ENCODE results near the gene RAD9A. TPM values are rescaled to one million over a fixed set of nuclear protein-coding genes. Genes with fewer than 3 reads are reported as not detected.
A peak's percentile ranks its signal among the peaks of the same experiment; 100 is the strongest.
"Not testable (repeated sequence)": the region's sequence is repeated elsewhere in the genome, so short reads cannot be mapped to it uniquely, and the experiment has no call there.

Gene RAD9A
- total RNA-seq, 2 experiments from 2014 or later: 28.8 to 30.0 TPM

GRCh38 chr11:67420147-67420645 is 28.4 kb downstream of the RAD9A start:
- Mint-ChIP-seq H3K4me1 (peaks cover 50% of the 10 kb centered on the region), H3K9me3 (ENCODE audit: low read depth) (no peaks in the 10 kb centered on the region), H3K4me3 (peak overlapping the region; percentile 76), H3K27ac (peak overlapping the region; percentile 78), H3K36me3 (ENCODE audit: low read depth) (no peaks in the 10 kb centered on the region), H3K27me3 (no peaks in the 10 kb centered on the region)
- ATAC-seq (no peak), DNase-seq (no peak)
- CTCF ChIA-PET: interaction anchor here (0.6 to 4.0 kb wide), 6 partner anchors 11 to 40 kb away, joined by 3 to 34 read pairs (median 4); partner anchors contain the start of genes PPP1CA, PTPRCAP and TBC1D10C
- intact Hi-C loops (cut with DNase I, micrococcal nuclease): loop anchor here in 1 of 2 experiments (2.0 kb wide), 1 partner anchor 17 kb away; the partner anchor contains the start of gene PTPRCAP
- POLR2A ChIA-PET: interaction anchor here (3.0 kb wide), 1 partner anchor 16 kb away, joined by 14 read pairs; the partner anchor contains the start of gene TBC1D10C

- CTCF ChIA-PET: interaction anchor here (0.6 to 4.0 kb wide), 6 partner anchors 12 to 40 kb away, joined by 3 to 34 read pairs (median 4); partner anchors contain the start of genes PPP1CA, PTPRCAP and TBC1D10C
- H3K4me3 Mint-ChIP-seq: peak overlapping the region; percentile 76
- no peaks in the 10 kb centered on the region for H3K9me3 Mint-ChIP-seq (ENCODE audit: low read depth)
- ATAC-seq: peak; percentile 92
- peaks cover 49% of the 10 kb centered on the region for H3K4me1 Mint-ChIP-seq
- H3K27me3 Mint-ChIP-seq: no peaks in the 10 kb centered on the region
- intact Hi-C loops (cut with DNase I, micrococcal nuclease): loop anchor here (1.0 to 2.0 kb wide), 9 partner anchors 16 to 384 kb away; partner anchors contain the start of genes AIP (in 1 of the 2), PTPRCAP (in 1 of the 2), RAD9A (in 1 of the 2) and TMEM134 (in 1 of the 2)
- DNase-seq: peak; percentile 99
- peak overlapping the region; percentile 84 for H3K27ac Mint-ChIP-seq
- no peaks in the 10 kb centered on the region for H3K36me3 Mint-ChIP-seq (ENCODE audit: low read depth)
- POLR2A ChIA-PET: interaction anchor here (3.0 kb wide), 1 partner anchor 16 kb away, joined by 14 read pairs; the partner anchor contains the start of gene TBC1D10C
Observed at GRCh38 chr11:67420646-67421429, 29.1 kb downstream of the RAD9A start.

DNA sequence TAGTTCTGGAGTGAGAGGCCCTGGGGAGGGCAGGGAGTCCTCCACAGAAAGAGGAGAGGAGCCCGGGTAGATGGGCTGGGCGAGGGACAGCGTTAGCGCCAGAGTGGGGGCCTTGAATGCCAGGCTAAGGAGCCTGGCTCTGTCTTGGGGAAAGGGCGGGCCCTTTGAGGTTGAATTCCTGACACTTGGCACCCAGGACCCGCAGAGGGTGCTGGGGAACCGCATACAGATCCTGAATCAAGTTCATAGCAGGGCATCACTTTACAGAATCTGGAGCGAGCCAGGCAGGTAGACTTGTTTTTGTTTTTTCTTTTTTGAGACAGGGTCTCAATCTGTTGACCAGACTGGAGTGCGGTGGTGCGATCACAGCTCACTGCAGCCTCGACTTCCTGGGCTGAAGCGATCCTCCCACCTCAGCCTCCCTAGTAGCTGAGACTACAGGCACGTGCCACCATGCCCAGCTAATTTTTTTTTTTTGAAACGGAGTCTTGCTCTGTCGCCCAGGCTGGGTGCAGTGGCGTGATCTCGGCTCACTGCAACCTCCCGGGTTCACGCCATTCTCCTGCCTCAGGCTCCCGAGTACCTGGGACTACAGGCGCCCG is 29.7 kb downstream of the RAD9A start:
- ATAC-seq (no peak), DNase-seq (no peak)
- CTCF ChIA-PET: interaction anchor here (1.2 to 4.0 kb wide), 2 partner anchors 19 to 41 kb away, joined by 3 to 34 read pairs; partner anchors contain the start of genes PPP1CA and TBC1D10C
- peak overlapping the region; percentile 84 for H3K27ac Mint-ChIP-seq
- intact Hi-C loops (cut with DNase I, micrococcal nuclease): loop anchor here (1.0 to 2.0 kb wide), 9 partner anchors 15 to 384 kb away; partner anchors contain the start of genes AIP (in 1 of the 2), PTPRCAP (in 1 of the 2), RAD9A (in 1 of the 2) and TMEM134 (in 1 of the 2)
- H3K36me3 Mint-ChIP-seq (ENCODE audit: low read depth): no peaks in the 10 kb centered on the region
- no peaks in the 10 kb centered on the region for H3K27me3 Mint-ChIP-seq
- H3K4me1 Mint-ChIP-seq: peaks cover 43% of the 10 kb centered on the region
- POLR2A ChIA-PET: no interaction called here
- no peaks in the 10 kb centered on the region for H3K9me3 Mint-ChIP-seq (ENCODE audit: low read depth)
- H3K4me3 Mint-ChIP-seq: peak overlapping the region; percentile 76

GRCh38 chr11:67422891-67423290 is 31.1 kb downstream of the RAD9A start:
- H3K27me3 Mint-ChIP-seq: no peaks in the 10 kb centered on the region
- CTCF ChIA-PET: interaction anchor here (0.6 to 1.5 kb wide), 3 partner anchors 9 to 60 kb away, joined by 3 to 7 read pairs (median 3); partner anchors contain the start of gene PPP1CA
- ATAC-seq (no peak), DNase-seq (no peak)
- H3K4me3 Mint-ChIP-seq: no peak overlapping the region
- POLR2A ChIA-PET: no interaction called here
- H3K4me1 Mint-ChIP-seq: peaks cover 40% of the 10 kb centered on the region
- no peaks in the 10 kb centered on the region for H3K36me3 Mint-ChIP-seq (ENCODE audit: low read depth)
- no peaks in the 10 kb centered on the region for H3K9me3 Mint-ChIP-seq (ENCODE audit: low read depth)
- intact Hi-C loops (cut with DNase I, micrococcal nuclease): no loop called here
- H3K27ac Mint-ChIP-seq: peak overlapping the region; percentile 6

GRCh38 chr11:67423466-67423865 is 31.7 kb downstream of the RAD9A start:
- ChIA-PET POLR2A (no interaction called here), CTCF (interaction anchor here (0.7 to 1.5 kb wide), 3 partner anchors 10 to 71 kb away, joined by 3 to 7 read pairs (median 3); partner anchors contain the start of gene PPP1CA)
- Mint-ChIP-seq H3K27ac (no peak overlapping the region), H3K4me3 (no peak overlapping the region), H3K9me3 (ENCODE audit: low read depth) (no peaks in the 10 kb centered on the region), H3K4me1 (peaks cover 34% of the 10 kb centered on the region), H3K36me3 (ENCODE audit: low read depth) (no peaks in the 10 kb centered on the region), H3K27me3 (no peaks in the 10 kb centered on the region)
- ATAC-seq: no peak
- no peak for DNase-seq
- intact Hi-C loops (cut with DNase I, micrococcal nuclease): no loop called here

DNA sequence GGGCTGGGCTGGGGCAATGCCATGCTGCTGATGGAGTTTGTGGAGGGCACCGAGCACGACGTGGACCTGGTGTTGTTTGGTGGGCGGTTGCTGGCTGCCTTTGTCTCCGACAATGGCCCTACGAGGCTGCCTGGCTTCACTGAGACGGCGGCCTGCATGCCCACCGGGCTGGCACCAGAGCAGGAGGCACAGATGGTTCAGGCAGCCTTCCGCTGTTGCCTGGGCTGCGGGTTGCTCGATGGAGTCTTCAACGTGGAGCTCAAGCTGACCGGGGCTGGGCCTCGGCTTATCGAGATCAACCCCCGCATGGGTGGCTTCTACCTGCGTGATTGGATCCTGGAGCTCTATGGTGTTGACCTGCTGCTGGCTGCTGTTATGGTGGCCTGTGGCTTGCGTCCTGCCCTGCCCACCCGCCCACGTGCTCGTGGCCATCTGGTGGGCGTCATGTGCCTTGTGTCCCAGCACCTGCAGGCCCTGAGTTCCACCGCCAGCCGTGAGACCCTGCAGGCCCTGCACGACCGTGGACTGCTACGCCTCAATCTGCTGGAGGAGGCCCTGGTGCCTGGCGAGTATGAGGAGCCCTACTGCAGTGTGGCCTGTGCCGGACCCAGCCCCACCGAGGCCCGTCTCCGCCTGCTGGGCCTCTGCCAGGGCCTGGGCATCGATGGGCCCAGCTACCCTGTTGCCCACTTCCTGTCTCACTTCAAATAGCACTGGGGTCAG is 32.3 kb downstream of the RAD9A start:
- Mint-ChIP-seq H3K4me3 (no peak overlapping the region), H3K4me1 (peaks cover 29% of the 10 kb centered on the region), H3K27ac (no peak overlapping the region), H3K9me3 (ENCODE audit: low read depth) (no peaks in the 10 kb centered on the region), H3K36me3 (ENCODE audit: low read depth) (peaks cover 2% of the 10 kb centered on the region), H3K27me3 (no peaks in the 10 kb centered on the region)
- ChIA-PET POLR2A (no interaction called here), CTCF (interaction anchor here (0.7 to 1.5 kb wide), 3 partner anchors 9 to 72 kb away, joined by 3 to 7 read pairs (median 3); partner anchors contain the start of gene PPP1CA)
- ATAC-seq (no peak), DNase-seq (no peak)
- intact Hi-C loops (cut with DNase I, micrococcal nuclease): no loop called here

- CTCF ChIA-PET: interaction anchor here (1.0 to 2.0 kb wide), 2 partner anchors 25 to 41 kb away, joined by 3 to 7 read pairs; partner anchors contain the start of gene PPP1CA
- H3K9me3 Mint-ChIP-seq (ENCODE audit: low read depth); H3K27me3 Mint-ChIP-seq; POLR2A ChIA-PET: not testable (repeated sequence)
- peak; percentile 41 for ATAC-seq
- peaks cover 33% of the 10 kb centered on the region for H3K4me1 Mint-ChIP-seq
- intact Hi-C loops (cut with DNase I, micrococcal nuclease): loop anchor here in 1 of 2 experiments (5.0 kb wide), 1 partner anchor 40 kb away; the partner anchor contains the start of gene TMEM134
- DNase-seq: peak; percentile 60
- peak overlapping the region; percentile 98 for H3K27ac Mint-ChIP-seq
- peak overlapping the region; percentile 90 for H3K4me3 Mint-ChIP-seq
- peaks cover 21% of the 10 kb centered on the region for H3K36me3 Mint-ChIP-seq (ENCODE audit: low read depth)
Observed at GRCh38 chr11:67427364-67427859, 35.6 kb downstream of the RAD9A start.

GRCh38 chr11:67428052-67429001 is 36.5 kb downstream of the RAD9A start, which contains the start of gene RPS6KB2:
RPS6KB2 (plus strand) TSS chr11:67428494; CDS start chr11:67428546, 52 bp downstream.
- Mint-ChIP-seq H3K4me3 (peak within 1 kb of the TSS; percentile 90), H3K4me1 (peaks cover 38% of the 10 kb centered on the region), H3K27me3 (no peaks in the 10 kb centered on the region), H3K9me3 (ENCODE audit: low read depth) (no peaks in the 10 kb centered on the region), H3K27ac (peak within 1 kb of the TSS; percentile 98), H3K36me3 (ENCODE audit: low read depth) (peaks cover 28% of the 10 kb centered on the region)
- DNase-seq (peak; percentile 99), ATAC-seq (peak; percentile 81)
- POLR2A ChIA-PET: interaction anchor here (1.1 to 1.3 kb wide), 2 partner anchors 8 to 21 kb away, joined by 3 read pairs; no protein-coding TSS in a partner anchor
- intact Hi-C loops (cut with DNase I, micrococcal nuclease): loop anchor here (1.0 to 5.0 kb wide), 16 partner anchors 8 to 602 kb away; partner anchors contain the start of genes TMEM134 (in 2 of the 2), AIP (in 1 of the 2), ANKRD13D (in 1 of the 2) and CDK2AP2 (in 1 of the 2)
- CTCF ChIA-PET: interaction anchor here (0.9 to 2.0 kb wide), 2 partner anchors 9 to 26 kb away, joined by 3 to 7 read pairs; partner anchors contain the start of genes PPP1CA and PTPRCAP

DNA sequence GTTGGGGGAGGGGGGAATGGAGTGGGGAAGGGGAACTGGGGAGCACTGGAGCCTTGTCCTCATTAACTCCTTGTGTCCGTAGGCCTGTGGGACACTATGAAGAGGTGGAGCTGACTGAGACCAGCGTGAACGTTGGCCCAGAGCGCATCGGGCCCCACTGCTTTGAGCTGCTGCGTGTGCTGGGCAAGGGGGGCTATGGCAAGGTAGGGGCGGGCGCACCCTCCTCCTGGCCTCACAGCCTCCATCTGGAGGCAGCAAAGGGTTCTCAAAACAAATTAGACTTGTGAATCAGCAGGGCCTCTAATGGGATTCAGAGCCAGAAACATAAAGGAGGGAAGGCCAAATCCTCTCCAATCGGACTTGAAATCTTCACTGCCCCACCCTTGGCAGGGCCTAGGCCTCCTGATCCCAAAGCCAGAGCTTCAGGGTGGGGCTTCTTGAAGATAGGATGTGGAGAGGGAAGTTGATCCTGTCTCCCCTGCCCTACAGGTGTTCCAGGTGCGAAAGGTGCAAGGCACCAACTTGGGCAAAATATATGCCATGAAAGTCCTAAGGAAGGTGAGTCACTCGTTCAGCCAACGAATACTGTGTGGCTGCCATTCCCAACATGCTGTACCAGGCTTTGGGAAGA is 37.4 kb downstream of the RAD9A start:
- intact Hi-C loops (cut with DNase I, micrococcal nuclease): loop anchor here (2.0 to 5.0 kb wide), 4 partner anchors 38 to 602 kb away; partner anchors contain the start of genes ANKRD13D (in 1 of the 2), KDM2A (in 1 of the 2), NDUFS8 (in 1 of the 2) and TMEM134 (in 1 of the 2)
- Mint-ChIP-seq H3K4me1 (peaks cover 45% of the 10 kb centered on the region), H3K36me3 (ENCODE audit: low read depth) (peaks cover 32% of the 10 kb centered on the region), H3K27me3 (no peaks in the 10 kb centered on the region), H3K27ac (peak overlapping the region; percentile 94), H3K9me3 (ENCODE audit: low read depth) (no peaks in the 10 kb centered on the region), H3K4me3 (peak overlapping the region; percentile 90)
- CTCF ChIA-PET: interaction anchor here (0.6 to 2.0 kb wide), 3 partner anchors 10 to 78 kb away, joined by 3 to 7 read pairs (median 5); partner anchors contain the start of gene PPP1CA
- peak; percentile 27 for DNase-seq
- ATAC-seq: no peak
- POLR2A ChIA-PET: interaction anchor here (1.1 to 1.3 kb wide), 2 partner anchors 8 to 22 kb away, joined by 3 read pairs; no protein-coding TSS in a partner anchor
